Progenitor cell of endocrine pancreas (in vitro differentiated cells): ENCODE measurements around the gene CENPH. TPM values are rescaled to one million over a fixed set of nuclear protein-coding genes. Genes with fewer than 3 reads are reported as not detected.

ENCODE experiments used
- DNase-seq: peaks from one replicate; pipeline ENCODE4 v3.0.0; 2021; ENCODE audit warnings: low spot score; ENCODE audit not compliant: unreplicated experiment
- H3K27ac Mint-ChIP-seq: 2 replicates; pipeline ENCODE4 v1.8.0; 2021; ENCODE audit warnings: mild to moderate bottlenecking, moderate library complexity, mixed read lengths
- H3K27me3 Mint-ChIP-seq: 2 replicates; pipeline ENCODE4 v1.8.0; 2021; ENCODE audit warnings: mixed read lengths
- H3K36me3 Mint-ChIP-seq: 2 replicates; pipeline ENCODE4 v1.8.0; 2022; ENCODE audit warnings: mixed read lengths; ENCODE audit not compliant: insufficient read depth
- H3K4me1 Mint-ChIP-seq: 2 replicates; pipeline ENCODE4 v1.8.0; 2021; ENCODE audit warnings: low read depth, mixed read lengths
- H3K4me3 Mint-ChIP-seq: 2 replicates; pipeline ENCODE4 v1.8.0; 2021; ENCODE audit warnings: low read depth, mild to moderate bottlenecking, moderate library complexity, mixed read lengths
- H3K9me3 Mint-ChIP-seq: 2 replicates; pipeline ENCODE4 v1.8.0; 2021; ENCODE audit warnings: low read depth, mixed read lengths
- CTCF ChIP-seq: fragments of 200-600 bp; sonication (generic); IDR thresholded peaks from one replicate; pipeline ENCODE4 v1.5.0; 2021; ENCODE audit warnings: antibody characterized with exemption, mild to moderate bottlenecking; ENCODE audit not compliant: unreplicated experiment
- total RNA-seq: library from RNA; stranded (reverse); gene quantifications from 2 replicates; pipeline ENCODE4 v1.2.1, GENCODE V29; 2021

Gene CENPH
- total RNA-seq, 1 donor from 2014 or later: 22.2 TPM

GRCh38 chr5:69152731-69153130 is 36.7 kb upstream of the CENPH start:
- Mint-ChIP-seq H3K4me1 (no peaks in the 10 kb centered on the region), H3K27ac (no peak overlapping the region), H3K4me3 (no peak overlapping the region), H3K9me3 (no peaks in the 10 kb centered on the region), H3K36me3 (no peaks in the 10 kb centered on the region), H3K27me3 (no peaks in the 10 kb centered on the region)
- TF ChIP-seq CTCF: no peak
- DNase-seq: no peak

- no peak overlapping the region for H3K4me3 Mint-ChIP-seq
- H3K9me3 Mint-ChIP-seq: no peaks in the 10 kb centered on the region
- H3K27ac Mint-ChIP-seq: no peak overlapping the region
- H3K27me3 Mint-ChIP-seq: no peaks in the 10 kb centered on the region
- DNase-seq: no peak
- no peaks in the 10 kb centered on the region for H3K4me1 Mint-ChIP-seq
- H3K36me3 Mint-ChIP-seq: no peaks in the 10 kb centered on the region
- no peak for TF ChIP-seq CTCF
These were observed 32.9 kb upstream of the CENPH start for GRCh38 chr5:69156456-69156855.

- H3K9me3 Mint-ChIP-seq: no peaks in the 10 kb centered on the region
- TF ChIP-seq CTCF: no peak
- no peak overlapping the region for H3K4me3 Mint-ChIP-seq
- H3K36me3 Mint-ChIP-seq: no peaks in the 10 kb centered on the region
- no peaks in the 10 kb centered on the region for H3K27me3 Mint-ChIP-seq
- H3K27ac Mint-ChIP-seq: no peak overlapping the region
- DNase-seq: no peak
- H3K4me1 Mint-ChIP-seq: no peaks in the 10 kb centered on the region
These were observed 31.3 kb upstream of the CENPH start for GRCh38 chr5:69158039-69158438.

GRCh38 chr5:69160651-69161050 is 28.7 kb upstream of the CENPH start:
- peaks cover under 1% of the 10 kb centered on the region for H3K9me3 Mint-ChIP-seq
- no peaks in the 10 kb centered on the region for H3K36me3 Mint-ChIP-seq
- H3K4me1 Mint-ChIP-seq: no peaks in the 10 kb centered on the region
- H3K27ac Mint-ChIP-seq: no peak overlapping the region
- TF ChIP-seq CTCF: no peak
- H3K4me3 Mint-ChIP-seq: no peak overlapping the region
- no peak for DNase-seq
- no peaks in the 10 kb centered on the region for H3K27me3 Mint-ChIP-seq

GRCh38 chr5:69166686-69167492 is 22.5 kb upstream of the CENPH start, which contains the start of gene CCNB1:
Gene CCNB1 (plus strand): TSS chr5:69167150. CDS start chr5:69167263, 113 bp downstream.
- Mint-ChIP-seq H3K9me3 (peaks cover 8% of the 10 kb centered on the region), H3K27me3 (no peaks in the 10 kb centered on the region), H3K4me3 (peak within 1 kb of the TSS; percentile 97), H3K27ac (peak within 1 kb of the TSS; percentile 98), H3K36me3 (peaks cover 18% of the 10 kb centered on the region), H3K4me1 (peaks cover 17% of the 10 kb centered on the region)
- peak; percentile 96 for DNase-seq
- TF ChIP-seq CTCF: no peak
